ENCODE data around the gene TP53.

GRCh38 chr17:7652388-7653356 is 34.6 kb downstream of the TP53 start:
- TF ChIP-seq, protein P1, sequence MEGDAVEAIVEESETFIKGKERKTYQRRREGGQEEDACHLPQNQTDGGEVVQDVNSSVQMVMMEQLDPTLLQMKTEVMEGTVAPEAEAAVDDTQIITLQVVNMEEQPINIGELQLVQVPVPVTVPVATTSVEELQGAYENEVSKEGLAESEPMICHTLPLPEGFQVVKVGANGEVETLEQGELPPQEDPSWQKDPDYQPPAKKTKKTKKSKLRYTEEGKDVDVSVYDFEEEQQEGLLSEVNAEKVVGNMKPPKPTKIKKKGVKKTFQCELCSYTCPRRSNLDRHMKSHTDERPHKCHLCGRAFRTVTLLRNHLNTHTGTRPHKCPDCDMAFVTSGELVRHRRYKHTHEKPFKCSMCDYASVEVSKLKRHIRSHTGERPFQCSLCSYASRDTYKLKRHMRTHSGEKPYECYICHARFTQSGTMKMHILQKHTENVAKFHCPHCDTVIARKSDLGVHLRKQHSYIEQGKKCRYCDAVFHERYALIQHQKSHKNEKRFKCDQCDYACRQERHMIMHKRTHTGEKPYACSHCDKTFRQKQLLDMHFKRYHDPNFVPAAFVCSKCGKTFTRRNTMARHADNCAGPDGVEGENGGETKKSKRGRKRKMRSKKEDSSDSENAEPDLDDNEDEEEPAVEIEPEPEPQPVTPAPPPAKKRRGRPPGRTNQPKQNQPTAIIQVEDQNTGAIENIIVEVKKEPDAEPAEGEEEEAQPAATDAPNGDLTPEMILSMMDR (IDR thresholded peaks at IDR 0.05), result no peak
- TF ChIP-seq ZFX (IDR thresholded peaks at IDR 0.05; ENCODE audit: borderline replicate concordance), result no peak

All from 22Rv1 (cell line).